ENCODE data around the gene TARBP1. TPM values are rescaled to one million over a fixed set of nuclear protein-coding genes. Genes with fewer than 3 reads are reported as not detected.

TARBP1 gene
- total and polyA plus RNA-seq, 9 donors = 4.8 to 26.3 (median 10.8) TPM

DNA sequence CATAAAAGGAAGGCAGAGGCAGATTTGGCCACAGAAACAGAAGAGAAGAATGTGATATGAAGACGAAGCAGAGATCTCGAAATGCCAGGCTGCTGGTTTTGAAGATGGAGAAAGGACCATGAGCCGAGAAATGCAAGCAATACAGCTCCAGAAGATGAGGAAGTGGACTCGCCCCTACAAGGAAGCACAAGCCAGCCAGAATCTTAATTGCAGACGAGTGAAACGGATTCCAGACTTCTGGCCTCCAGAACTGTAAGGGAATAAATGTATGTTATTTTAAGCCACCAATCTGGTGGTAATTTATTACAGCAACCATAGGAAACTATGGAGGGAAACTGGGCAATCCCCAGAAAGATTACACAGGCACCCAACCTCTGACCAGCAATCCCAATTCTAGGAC, 24.1 kb downstream of the TARBP1 start:
- Histone ChIP-seq H3K27me3 (no peaks in the 10 kb centered on the region), H3K36me3 (no peaks in the 10 kb centered on the region), H3K9me3 (no peaks in the 10 kb centered on the region), H3K4me3 (no peak overlapping the region), H3K27ac (no peak overlapping the region), H3K4me1 (ENCODE audit: insufficient read depth) (no peaks in the 10 kb centered on the region)
- WGBS, 3 donors = 91 to 95% (median 92%) methylated on average over 6 of the region's 6 CpGs
- intact Hi-C loops (cut with DNase I) = no loop called here
- TF ChIP-seq POLR2A (IDR thresholded peaks at IDR 0.05) (no peak), EP300 (IDR thresholded peaks at IDR 0.05) (no peak)
- TF ChIP-seq, protein P1, sequence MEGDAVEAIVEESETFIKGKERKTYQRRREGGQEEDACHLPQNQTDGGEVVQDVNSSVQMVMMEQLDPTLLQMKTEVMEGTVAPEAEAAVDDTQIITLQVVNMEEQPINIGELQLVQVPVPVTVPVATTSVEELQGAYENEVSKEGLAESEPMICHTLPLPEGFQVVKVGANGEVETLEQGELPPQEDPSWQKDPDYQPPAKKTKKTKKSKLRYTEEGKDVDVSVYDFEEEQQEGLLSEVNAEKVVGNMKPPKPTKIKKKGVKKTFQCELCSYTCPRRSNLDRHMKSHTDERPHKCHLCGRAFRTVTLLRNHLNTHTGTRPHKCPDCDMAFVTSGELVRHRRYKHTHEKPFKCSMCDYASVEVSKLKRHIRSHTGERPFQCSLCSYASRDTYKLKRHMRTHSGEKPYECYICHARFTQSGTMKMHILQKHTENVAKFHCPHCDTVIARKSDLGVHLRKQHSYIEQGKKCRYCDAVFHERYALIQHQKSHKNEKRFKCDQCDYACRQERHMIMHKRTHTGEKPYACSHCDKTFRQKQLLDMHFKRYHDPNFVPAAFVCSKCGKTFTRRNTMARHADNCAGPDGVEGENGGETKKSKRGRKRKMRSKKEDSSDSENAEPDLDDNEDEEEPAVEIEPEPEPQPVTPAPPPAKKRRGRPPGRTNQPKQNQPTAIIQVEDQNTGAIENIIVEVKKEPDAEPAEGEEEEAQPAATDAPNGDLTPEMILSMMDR (IDR thresholded peaks at IDR 0.05) = no peak
- no peak for DNase-seq

DNA sequence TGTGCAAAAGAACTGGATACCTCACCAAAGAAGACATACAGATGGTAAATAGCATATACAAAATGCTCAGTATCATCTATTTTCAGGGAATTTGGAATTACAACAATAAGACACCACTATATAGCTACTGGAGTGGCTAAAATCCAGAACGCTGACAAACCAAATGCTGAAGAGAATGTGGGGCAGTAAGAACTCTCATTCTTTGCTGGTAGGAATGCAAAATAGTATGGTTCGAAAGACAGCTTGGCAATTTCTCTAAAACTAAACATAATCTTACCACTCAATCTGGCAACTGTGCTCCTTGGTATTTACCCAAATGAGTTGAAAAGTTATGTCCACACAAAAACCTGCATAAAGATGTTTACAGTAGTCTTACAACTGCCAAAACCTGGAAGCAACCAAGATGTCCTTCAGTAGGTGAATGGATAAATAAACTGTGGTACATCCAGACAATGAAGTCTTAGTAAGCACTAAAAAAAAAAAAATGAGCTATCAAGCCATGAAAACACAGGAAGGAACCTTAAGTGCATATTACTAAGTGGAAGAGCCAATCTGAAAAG, 26.5 kb downstream of the TARBP1 start:
- Histone ChIP-seq H3K27me3 (no peaks in the 10 kb centered on the region), H3K36me3 (no peaks in the 10 kb centered on the region), H3K27ac (no peak overlapping the region), H3K4me3 (no peak overlapping the region), H3K4me1 (ENCODE audit: insufficient read depth) (no peaks in the 10 kb centered on the region), H3K9me3 (no peaks in the 10 kb centered on the region)
- DNase-seq = no peak
- TF ChIP-seq, protein P1 (IDR thresholded peaks at IDR 0.05) = no peak
- no peak for TF ChIP-seq POLR2A (IDR thresholded peaks at IDR 0.05)
- intact Hi-C loops (cut with DNase I) = no loop called here
- WGBS, 3 donors = 74 to 82% (median 77%) methylated on average over 2 of the region's 2 CpGs

- H3K27me3 ChIP-seq = no peaks in the 10 kb centered on the region
- intact Hi-C loops (cut with DNase I) = no loop called here
- H3K4me3 ChIP-seq = no peak overlapping the region
- no peaks in the 10 kb centered on the region for H3K36me3 ChIP-seq
- H3K27ac ChIP-seq = no peak overlapping the region
- 93 to 100% (median 97%) methylated on average over 3 of the region's 3 CpGs for whole genome bisulfite sequencing, 3 donors
- no peaks in the 10 kb centered on the region for H3K9me3 ChIP-seq
- TF ChIP-seq POLR2A (IDR thresholded peaks at IDR 0.05) = no peak
- TF ChIP-seq, protein P1 (IDR thresholded peaks at IDR 0.05) = no peak
- no peak for TF ChIP-seq EP300 (IDR thresholded peaks at IDR 0.05)
- no peaks in the 10 kb centered on the region for H3K4me1 ChIP-seq (ENCODE audit: insufficient read depth)
- no peak for DNase-seq
These were observed 38.6 kb downstream of the TARBP1 start for GRCh38 chr1:234440348-234440747.

DNA sequence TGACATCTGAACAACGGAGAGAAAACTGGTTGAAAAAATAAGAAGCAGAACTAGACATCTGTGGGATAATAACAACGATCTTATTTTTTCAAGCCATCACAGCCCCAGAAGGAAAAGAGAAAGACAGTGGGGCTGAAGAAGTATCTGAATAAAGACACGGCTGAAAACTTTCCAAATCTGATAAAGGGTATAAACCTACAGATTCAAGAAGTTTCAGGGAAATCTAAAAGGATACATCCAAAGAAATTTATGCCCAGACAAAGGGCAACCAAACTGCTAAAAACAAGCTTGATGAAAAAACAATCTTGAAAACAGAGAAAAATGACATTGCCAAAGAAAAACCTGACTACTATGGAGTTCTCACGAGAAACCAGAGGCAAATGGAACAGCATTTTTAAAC, 40.4 kb downstream of the TARBP1 start:
- no peak for DNase-seq
- Histone ChIP-seq H3K27ac (no peak overlapping the region), H3K4me1 (ENCODE audit: insufficient read depth) (no peaks in the 10 kb centered on the region), H3K9me3 (no peaks in the 10 kb centered on the region), H3K27me3 (no peaks in the 10 kb centered on the region), H3K4me3 (no peak overlapping the region), H3K36me3 (no peaks in the 10 kb centered on the region)
- WGBS, 3 donors = 93 to 95% (median 95%) methylated on average over 4 of the region's 4 CpGs
- TF ChIP-seq POLR2A (IDR thresholded peaks at IDR 0.05) = no peak
- no peak for TF ChIP-seq EP300 (IDR thresholded peaks at IDR 0.05)
- intact Hi-C loops (cut with DNase I) = no loop called here

- intact Hi-C loops (cut with DNase I) = no loop called here
- no peak overlapping the region for H3K4me3 ChIP-seq
- TF ChIP-seq POLR2A (IDR thresholded peaks at IDR 0.05) (no peak), EP300 (IDR thresholded peaks at IDR 0.05) (no peak)
- TF ChIP-seq, protein P1 (IDR thresholded peaks at IDR 0.05) = no peak
- no peaks in the 10 kb centered on the region for H3K9me3 ChIP-seq
- H3K27me3 ChIP-seq = no peaks in the 10 kb centered on the region
- DNase-seq = no peak
- H3K4me1 ChIP-seq (ENCODE audit: insufficient read depth) = no peaks in the 10 kb centered on the region
- H3K27ac ChIP-seq = no peak overlapping the region
- no peaks in the 10 kb centered on the region for H3K36me3 ChIP-seq
- 77 to 85% (median 81%) methylated on average over 6 of the region's 6 CpGs for WGBS, 3 donors
These were observed 41.4 kb downstream of the TARBP1 start for GRCh38 chr1:234437423-234438171.

Data from ovary (tissue), 9 donors.